Measurements from ENCODE around the gene PLA2G2E.

Gene PLA2G2E

DNA sequence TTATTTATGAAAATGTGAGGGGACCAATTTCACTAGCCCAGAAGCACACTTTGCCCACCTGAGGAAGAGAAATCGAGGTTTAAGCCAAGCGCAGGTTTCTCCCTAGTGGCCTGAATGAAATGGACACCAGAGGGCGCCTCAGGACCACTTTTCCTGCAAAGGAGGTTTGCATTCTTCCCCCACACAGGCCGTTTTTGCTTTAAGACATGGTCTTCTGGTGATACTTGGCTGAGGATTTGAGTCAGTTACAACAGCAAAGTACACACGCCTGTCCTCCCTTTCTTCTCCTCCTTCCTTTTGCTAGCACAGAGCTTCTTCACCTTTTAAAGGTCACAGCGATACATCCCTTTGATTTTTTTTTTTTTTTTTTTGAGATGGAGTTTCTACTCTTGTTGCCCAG lies 5.4 kb downstream of the PLA2G2E start:
- TF ChIP-seq, protein P1, sequence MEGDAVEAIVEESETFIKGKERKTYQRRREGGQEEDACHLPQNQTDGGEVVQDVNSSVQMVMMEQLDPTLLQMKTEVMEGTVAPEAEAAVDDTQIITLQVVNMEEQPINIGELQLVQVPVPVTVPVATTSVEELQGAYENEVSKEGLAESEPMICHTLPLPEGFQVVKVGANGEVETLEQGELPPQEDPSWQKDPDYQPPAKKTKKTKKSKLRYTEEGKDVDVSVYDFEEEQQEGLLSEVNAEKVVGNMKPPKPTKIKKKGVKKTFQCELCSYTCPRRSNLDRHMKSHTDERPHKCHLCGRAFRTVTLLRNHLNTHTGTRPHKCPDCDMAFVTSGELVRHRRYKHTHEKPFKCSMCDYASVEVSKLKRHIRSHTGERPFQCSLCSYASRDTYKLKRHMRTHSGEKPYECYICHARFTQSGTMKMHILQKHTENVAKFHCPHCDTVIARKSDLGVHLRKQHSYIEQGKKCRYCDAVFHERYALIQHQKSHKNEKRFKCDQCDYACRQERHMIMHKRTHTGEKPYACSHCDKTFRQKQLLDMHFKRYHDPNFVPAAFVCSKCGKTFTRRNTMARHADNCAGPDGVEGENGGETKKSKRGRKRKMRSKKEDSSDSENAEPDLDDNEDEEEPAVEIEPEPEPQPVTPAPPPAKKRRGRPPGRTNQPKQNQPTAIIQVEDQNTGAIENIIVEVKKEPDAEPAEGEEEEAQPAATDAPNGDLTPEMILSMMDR (IDR thresholded peaks at IDR 0.05; ENCODE audit: low read depth, low read length), result peak; percentile 81
- no peak for TF ChIP-seq EZH2phosphoT487 (IDR thresholded peaks at IDR 0.05; ENCODE audit: low read depth)
- Histone ChIP-seq H3K27me3 (ENCODE audit: low read depth, low read length) (no peaks in the 10 kb centered on the region), H4K20me1 (ENCODE audit: insufficient read depth, low read length) (no peaks in the 10 kb centered on the region), H3K9ac (ENCODE audit: low read length) (no peak overlapping the region), H3K27ac (ENCODE audit: low read length) (no peak overlapping the region), H3K9me3 (ENCODE audit: insufficient read depth, low read length) (no peaks in the 10 kb centered on the region), H3K4me3 (ENCODE audit: low read length) (no peak overlapping the region), H3K4me1 (ENCODE audit: low read length) (no peaks in the 10 kb centered on the region), H3K4me2 (ENCODE audit: low read length) (no peak overlapping the region), H3K36me3 (replicated peaks; ENCODE audit: low read depth, low read length) (peaks cover 4% of the 10 kb centered on the region), H3K79me2 (ENCODE audit: low read length) (no peaks in the 10 kb centered on the region), H2AFZ (ENCODE audit: low read depth, low read length) (no peak overlapping the region)

DNA sequence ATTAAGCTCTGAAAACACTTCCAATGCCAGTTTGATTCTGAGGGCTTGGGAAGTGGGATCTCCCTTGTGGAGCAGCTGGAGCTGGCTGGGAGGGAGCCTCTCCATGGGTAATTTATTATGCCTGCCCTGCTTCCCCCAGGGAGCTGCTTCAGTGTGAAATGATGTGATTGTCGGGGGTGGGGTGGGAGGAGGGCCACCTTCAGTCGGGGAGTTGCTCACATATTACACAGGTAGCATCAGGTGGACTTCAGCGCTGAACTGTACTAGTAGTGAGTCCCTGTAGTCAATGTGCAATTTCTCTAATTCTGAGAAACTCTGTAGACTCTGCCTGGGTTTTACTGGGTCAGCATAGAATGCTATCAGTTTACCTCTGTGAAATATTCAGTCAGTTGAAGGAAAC lies 12.8 kb downstream of the PLA2G2E start:
- no peak overlapping the region for H2AFZ ChIP-seq (ENCODE audit: low read depth, low read length)
- no peaks in the 10 kb centered on the region for H4K20me1 ChIP-seq (ENCODE audit: insufficient read depth, low read length)
- H3K36me3 ChIP-seq (replicated peaks; ENCODE audit: low read depth, low read length), result peaks cover 19% of the 10 kb centered on the region
- no peaks in the 10 kb centered on the region for H3K27me3 ChIP-seq (ENCODE audit: low read depth, low read length)
- TF ChIP-seq, protein P1 (IDR thresholded peaks at IDR 0.05; ENCODE audit: low read depth, low read length), result no peak
- no peak for TF ChIP-seq EZH2phosphoT487 (IDR thresholded peaks at IDR 0.05; ENCODE audit: low read depth)
- H3K4me1 ChIP-seq (ENCODE audit: low read length), result no peaks in the 10 kb centered on the region
- H3K4me2 ChIP-seq (ENCODE audit: low read length), result no peak overlapping the region
- H3K4me3 ChIP-seq (ENCODE audit: low read length), result no peak overlapping the region
- H3K9ac ChIP-seq (ENCODE audit: low read length), result no peak overlapping the region
- H3K27ac ChIP-seq (ENCODE audit: low read length), result no peak overlapping the region
- H3K9me3 ChIP-seq (ENCODE audit: insufficient read depth, low read length), result no peaks in the 10 kb centered on the region
- no peaks in the 10 kb centered on the region for H3K79me2 ChIP-seq (ENCODE audit: low read length)

DNA sequence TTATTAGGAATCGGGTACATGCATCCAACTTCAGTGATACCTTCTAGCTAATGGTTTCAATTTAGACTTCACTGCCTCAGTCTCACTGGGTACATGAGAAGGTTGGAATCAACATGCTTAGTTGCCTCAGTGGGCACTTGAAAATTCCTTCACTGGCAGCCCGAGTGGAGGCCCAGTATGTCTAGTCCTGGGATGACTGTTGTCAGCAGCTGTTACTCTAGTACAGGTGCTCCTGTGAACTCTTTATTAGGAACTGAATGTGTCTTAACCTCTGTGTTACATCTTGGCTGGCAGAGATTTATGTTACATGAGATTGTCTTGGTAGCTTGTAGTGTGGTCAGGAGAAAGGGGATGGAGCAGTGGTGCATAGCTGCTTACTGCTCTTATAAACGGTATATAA lies 13.4 kb downstream of the PLA2G2E start:
- Histone ChIP-seq H3K4me1 (ENCODE audit: low read length) (no peaks in the 10 kb centered on the region), H4K20me1 (ENCODE audit: insufficient read depth, low read length) (no peaks in the 10 kb centered on the region), H3K9ac (ENCODE audit: low read length) (no peak overlapping the region), H3K9me3 (ENCODE audit: insufficient read depth, low read length) (no peaks in the 10 kb centered on the region), H3K4me3 (ENCODE audit: low read length) (no peak overlapping the region), H3K4me2 (ENCODE audit: low read length) (no peak overlapping the region), H3K27me3 (ENCODE audit: low read depth, low read length) (no peaks in the 10 kb centered on the region), H3K79me2 (ENCODE audit: low read length) (no peaks in the 10 kb centered on the region), H2AFZ (ENCODE audit: low read depth, low read length) (no peak overlapping the region), H3K36me3 (replicated peaks; ENCODE audit: low read depth, low read length) (peaks cover 21% of the 10 kb centered on the region), H3K27ac (ENCODE audit: low read length) (no peak overlapping the region)
- TF ChIP-seq, protein P1 (IDR thresholded peaks at IDR 0.05; ENCODE audit: low read depth, low read length), result no peak
- TF ChIP-seq EZH2phosphoT487 (IDR thresholded peaks at IDR 0.05; ENCODE audit: low read depth), result no peak

DNA sequence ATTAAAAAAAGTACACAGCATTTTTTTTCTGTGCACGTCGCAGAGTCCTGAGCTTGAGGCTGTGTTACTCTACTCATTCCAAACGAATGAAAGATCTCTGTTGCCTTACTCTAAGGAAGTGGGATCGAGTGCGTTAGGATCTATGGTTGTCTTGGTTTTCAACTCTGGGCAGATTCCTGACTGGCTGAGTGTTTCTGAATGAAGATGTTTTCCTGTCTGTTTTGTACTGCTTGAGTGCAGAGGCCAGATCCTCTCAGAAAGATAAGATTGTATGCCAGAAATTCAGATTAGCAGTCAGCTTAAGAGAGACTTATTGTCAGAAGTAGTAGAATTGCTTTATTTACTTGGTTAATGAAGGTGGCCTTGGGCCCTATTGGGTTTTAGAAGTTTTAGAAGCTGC lies 14.0 kb downstream of the PLA2G2E start:
- no peak overlapping the region for H2AFZ ChIP-seq (ENCODE audit: low read depth, low read length)
- no peak overlapping the region for H3K27ac ChIP-seq (ENCODE audit: low read length)
- H4K20me1 ChIP-seq (ENCODE audit: insufficient read depth, low read length), result no peaks in the 10 kb centered on the region
- no peaks in the 10 kb centered on the region for H3K9me3 ChIP-seq (ENCODE audit: insufficient read depth, low read length)
- no peaks in the 10 kb centered on the region for H3K4me1 ChIP-seq (ENCODE audit: low read length)
- peaks cover 24% of the 10 kb centered on the region for H3K36me3 ChIP-seq (replicated peaks; ENCODE audit: low read depth, low read length)
- H3K79me2 ChIP-seq (ENCODE audit: low read length), result no peaks in the 10 kb centered on the region
- TF ChIP-seq, protein P1 (IDR thresholded peaks at IDR 0.05; ENCODE audit: low read depth, low read length), result no peak
- no peak for TF ChIP-seq EZH2phosphoT487 (IDR thresholded peaks at IDR 0.05; ENCODE audit: low read depth)
- H3K4me2 ChIP-seq (ENCODE audit: low read length), result no peak overlapping the region
- no peaks in the 10 kb centered on the region for H3K27me3 ChIP-seq (ENCODE audit: low read depth, low read length)
- H3K9ac ChIP-seq (ENCODE audit: low read length), result no peak overlapping the region
- H3K4me3 ChIP-seq (ENCODE audit: low read length), result no peak overlapping the region

Measured in OCI-LY3 (cell line).